DOHH2 (cell line): ENCODE measurements around the gene PKHD1.

Experiments
- CTCF ChIP-seq: fragments of 200-600 bp; sonication (generic); IDR thresholded peaks from one replicate; pipeline ENCODE4 v1.5.1; 2014; ENCODE audit warnings: antibody characterized with exemption, mild to moderate bottlenecking, low read depth, low read length; ENCODE audit not compliant: poor library complexity, severe bottlenecking
- EZH2phosphoT487 ChIP-seq: fragments of 200-600 bp; sonication (generic); IDR thresholded peaks from 2 replicates; pipeline ENCODE4 v1.6.1; 2017; ENCODE audit warnings: borderline replicate concordance, mild to moderate bottlenecking, antibody characterized with exemption, low read length, moderate library complexity, mixed read lengths

- TF ChIP-seq CTCF, result no peak
- TF ChIP-seq EZH2phosphoT487, result no peak
These were observed 672 bp downstream of the PKHD1 start for GRCh38 chr6:52086741-52087140.
